HL-60 (cell line): ENCODE data around the gene RUNX1.
A peak's percentile ranks its signal among the peaks of the same experiment; 100 is the strongest.

Experiments
- CTCF ChIP-seq: IDR thresholded peaks from one replicate; pipeline ENCODE4 v1.5.1; 2011; ENCODE audit warnings: low read length, control low read depth, inconsistent platforms; ENCODE audit not compliant: insufficient read depth
- GABPA ChIP-seq: IDR thresholded peaks from 2 replicates; pipeline ENCODE4 v1.6.1; 2012; ENCODE audit warnings: low read depth
- POLR2AphosphoS5 ChIP-seq: IDR thresholded peaks from 2 replicates; pipeline ENCODE4 v1.6.1; 2012; ENCODE audit warnings: low read depth
- REST ChIP-seq: IDR thresholded peaks from 2 replicates; pipeline ENCODE4 v1.6.1; 2012; ENCODE audit warnings: low read depth; ENCODE audit not compliant: insufficient replicate concordance

- no peak for TF ChIP-seq CTCF
- no peak for TF ChIP-seq POLR2AphosphoS5
- peak; percentile 15 for TF ChIP-seq REST
- no peak for TF ChIP-seq GABPA
Observed at GRCh38 chr21:34910396-34910795, 138.7 kb downstream of the RUNX1 start.
